Activated CD8-positive, alpha-beta memory T cell treated with anti-CD3 and anti-CD28 coated beads for 36 hours (primary cell): ENCODE results near the gene CEACAM19. TPM values are rescaled to one million over a fixed set of nuclear protein-coding genes. Genes with fewer than 3 reads are reported as not detected.
"Not testable (repeated sequence)": the region's sequence is repeated elsewhere in the genome, so short reads cannot be mapped to it uniquely, and the experiment has no call there.

ENCODE experiments used
- CTCF ChIA-PET: fragments of 350-600 bp; sonication (Branson Sonifier 250); formaldehyde crosslinking; loops from one replicate; lab custom pipeline; 2021; ENCODE audit warnings: antibody characterized with exemption; lab: Charles Lee
- POLR2A ChIA-PET: fragments of 350-600 bp; sonication (Branson Sonifier 250); formaldehyde crosslinking; loops from one replicate; lab custom pipeline; 2021; ENCODE audit warnings: antibody characterized with exemption; lab: Charles Lee
- total RNA-seq, 2 experiments: library from RNA; stranded (reverse); gene quantifications; one replicate each; pipeline ENCODE4 v1.2.3, GENCODE V29; 2021

CEACAM19 gene
- total RNA-seq, 2 experiments from 2014 or later, result 0.13 to 0.23 TPM

- ChIA-PET CTCF (no interaction called here), POLR2A (no interaction called here)
These were observed 4.3 kb upstream of the CEACAM19 start for GRCh38 chr19:44666852-44667556.

GRCh38 chr19:44668985-44669764 is 2.1 kb upstream of the CEACAM19 start:
- POLR2A ChIA-PET, result no interaction called here
- CTCF ChIA-PET, result interaction anchor here (0.8 kb wide), 1 partner anchor 55 kb away, joined by 3 read pairs; no protein-coding TSS in a partner anchor

- POLR2A ChIA-PET, result not testable (repeated sequence)
- CTCF ChIA-PET, result interaction anchor here (0.8 kb wide), 1 partner anchor 54 kb away, joined by 3 read pairs; no protein-coding TSS in a partner anchor
These were observed 1.3 kb upstream of the CEACAM19 start for GRCh38 chr19:44670027-44670426.

GRCh38 chr19:44672226-44672625 is 944 bp downstream of the CEACAM19 start:
- POLR2A ChIA-PET, result no interaction called here
- CTCF ChIA-PET, result no interaction called here

GRCh38 chr19:44673510-44673909 is 2.2 kb downstream of the CEACAM19 start:
- POLR2A ChIA-PET, result no interaction called here
- CTCF ChIA-PET, result no interaction called here

- CTCF ChIA-PET, result no interaction called here
- POLR2A ChIA-PET, result no interaction called here
These were observed 4.2 kb downstream of the CEACAM19 start for GRCh38 chr19:44675521-44675920.

GRCh38 chr19:44677019-44677811 is 5.9 kb downstream of the CEACAM19 start:
- POLR2A ChIA-PET, result no interaction called here
- CTCF ChIA-PET, result no interaction called here

- POLR2A ChIA-PET, result no interaction called here
These were observed 9.3 kb downstream of the CEACAM19 start for GRCh38 chr19:44680536-44680935.

GRCh38 chr19:44681992-44682790 is 10.9 kb downstream of the CEACAM19 start:
- ChIA-PET CTCF (interaction anchor here (1.5 kb wide), 1 partner anchor 42 kb away, joined by 4 read pairs; no protein-coding TSS in a partner anchor), POLR2A (no interaction called here)

More at GRCh38 chr19:44680536-44680935, 9.3 kb downstream of the CEACAM19 start:
- CTCF ChIA-PET, result interaction anchor here (1.4 kb wide), 1 partner anchor 90 kb away, joined by 3 read pairs; no protein-coding TSS in a partner anchor

GRCh38 chr19:44682807-44683206 is 11.5 kb downstream of the CEACAM19 start:
- ChIA-PET CTCF (interaction anchor here (1.5 kb wide), 1 partner anchor 41 kb away, joined by 4 read pairs; no protein-coding TSS in a partner anchor), POLR2A (no interaction called here)

GRCh38 chr19:44683434-44684210 is 12.3 kb downstream of the CEACAM19 start:
- CTCF ChIA-PET, result interaction anchor here (0.5 to 1.5 kb wide), 2 partner anchors 41 to 89 kb away, joined by 3 to 4 read pairs; no protein-coding TSS in a partner anchor
- POLR2A ChIA-PET, result no interaction called here

GRCh38 chr19:44684396-44684795 is 13.1 kb downstream of the CEACAM19 start:
- POLR2A ChIA-PET, CTCF ChIA-PET: not testable (repeated sequence)

- ChIA-PET CTCF (interaction anchor here (0.7 to 2.0 kb wide), 2 partner anchors 86 to 108 kb away, joined by 4 to 5 read pairs; no protein-coding TSS in a partner anchor), POLR2A (no interaction called here)
These were observed 13.9 kb downstream of the CEACAM19 start for GRCh38 chr19:44684892-44685863.

GRCh38 chr19:44685877-44686276 is 14.6 kb downstream of the CEACAM19 start:
- CTCF ChIA-PET, result interaction anchor here (0.7 to 2.0 kb wide), 2 partner anchors 85 to 107 kb away, joined by 4 to 5 read pairs; no protein-coding TSS in a partner anchor

GRCh38 chr19:44686896-44687295 is 15.6 kb downstream of the CEACAM19 start:
- CTCF ChIA-PET, result interaction anchor here (2.0 kb wide), 1 partner anchor 84 kb away, joined by 5 read pairs; no protein-coding TSS in a partner anchor

More at GRCh38 chr19:44685877-44686276, 14.6 kb downstream of the CEACAM19 start:
- POLR2A ChIA-PET, result no interaction called here

GRCh38 chr19:44687888-44688287 is 16.6 kb downstream of the CEACAM19 start:
- POLR2A ChIA-PET, result no interaction called here
- CTCF ChIA-PET, result interaction anchor here (0.7 to 4.5 kb wide), 3 partner anchors 36 to 96 kb away, joined by 3 to 46 read pairs (median 3); no protein-coding TSS in a partner anchor

More at GRCh38 chr19:44686896-44687295, 15.6 kb downstream of the CEACAM19 start:
- POLR2A ChIA-PET, result no interaction called here
